HFF-Myc (cell line): ENCODE data around the gene TTC3.

Experiments
- DNase-seq: peaks from one replicate; pipeline ENCODE4 v3.0.0-alpha.2; 2011; ENCODE audit warnings: low read depth; ENCODE audit errors: extremely low read depth
- H3K4me3 ChIP-seq: replicated peaks from 2 replicates; pipeline ENCODE4 v1.5.1; 2011; ENCODE audit warnings: low read depth, mild to moderate bottlenecking, control low read depth, low read length
- TF ChIP-seq, protein P1 (sequence below): IDR thresholded peaks from 2 replicates; pipeline ENCODE4 v1.5.1; 2012; ENCODE audit warnings: mild to moderate bottlenecking, low read depth, low read length, control low read depth; ENCODE audit errors: missing control alignments

Gene TTC3

DNA sequence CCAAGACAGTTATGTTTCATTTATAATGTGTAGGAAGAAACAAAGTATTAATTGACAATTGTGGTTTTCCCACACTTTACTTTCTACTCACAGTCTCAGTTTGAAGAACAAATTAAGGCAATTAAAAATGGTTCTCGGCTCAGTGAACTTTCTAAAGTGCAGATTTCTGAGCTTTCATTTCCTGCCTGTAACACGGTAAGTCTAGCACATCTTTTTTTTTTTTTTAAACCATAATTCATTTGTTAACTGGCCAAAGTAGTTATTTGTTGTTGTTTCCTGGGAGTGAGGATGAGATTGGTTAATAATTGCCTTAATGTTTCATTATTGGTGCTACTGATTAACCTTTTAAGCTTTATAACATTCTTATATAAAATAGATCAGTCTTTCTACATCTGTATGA, 119.0 kb downstream of the TTC3 start:
- TF ChIP-seq, protein P1, sequence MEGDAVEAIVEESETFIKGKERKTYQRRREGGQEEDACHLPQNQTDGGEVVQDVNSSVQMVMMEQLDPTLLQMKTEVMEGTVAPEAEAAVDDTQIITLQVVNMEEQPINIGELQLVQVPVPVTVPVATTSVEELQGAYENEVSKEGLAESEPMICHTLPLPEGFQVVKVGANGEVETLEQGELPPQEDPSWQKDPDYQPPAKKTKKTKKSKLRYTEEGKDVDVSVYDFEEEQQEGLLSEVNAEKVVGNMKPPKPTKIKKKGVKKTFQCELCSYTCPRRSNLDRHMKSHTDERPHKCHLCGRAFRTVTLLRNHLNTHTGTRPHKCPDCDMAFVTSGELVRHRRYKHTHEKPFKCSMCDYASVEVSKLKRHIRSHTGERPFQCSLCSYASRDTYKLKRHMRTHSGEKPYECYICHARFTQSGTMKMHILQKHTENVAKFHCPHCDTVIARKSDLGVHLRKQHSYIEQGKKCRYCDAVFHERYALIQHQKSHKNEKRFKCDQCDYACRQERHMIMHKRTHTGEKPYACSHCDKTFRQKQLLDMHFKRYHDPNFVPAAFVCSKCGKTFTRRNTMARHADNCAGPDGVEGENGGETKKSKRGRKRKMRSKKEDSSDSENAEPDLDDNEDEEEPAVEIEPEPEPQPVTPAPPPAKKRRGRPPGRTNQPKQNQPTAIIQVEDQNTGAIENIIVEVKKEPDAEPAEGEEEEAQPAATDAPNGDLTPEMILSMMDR = no peak
- DNase-seq = no peak

DNA sequence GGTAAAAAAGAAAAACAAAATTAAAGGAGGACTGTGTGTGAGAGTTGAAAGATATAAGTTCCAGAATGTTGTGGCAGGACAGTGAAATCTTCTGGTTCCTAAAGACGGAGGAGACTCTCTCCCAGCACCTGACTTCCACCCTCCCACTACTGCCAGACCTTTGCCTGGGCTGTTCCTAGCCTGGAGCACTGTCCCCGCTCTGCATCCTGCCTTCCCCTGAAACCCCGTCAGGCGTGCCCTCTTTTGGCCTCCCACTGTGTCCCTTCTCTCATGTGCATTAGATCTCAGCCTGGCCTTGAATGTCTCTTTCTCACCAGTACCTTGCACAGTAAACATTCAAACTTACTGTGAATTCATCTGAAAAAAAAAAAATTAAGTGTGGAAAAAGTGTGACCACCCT, 120.0 kb downstream of the TTC3 start:
- TF ChIP-seq, protein P1 = no peak
- H3K4me3 ChIP-seq = no peak overlapping the region
- no peak for DNase-seq

More for the DNA sequence above, 119.0 kb downstream of the TTC3 start:
- no peak overlapping the region for H3K4me3 ChIP-seq

DNA sequence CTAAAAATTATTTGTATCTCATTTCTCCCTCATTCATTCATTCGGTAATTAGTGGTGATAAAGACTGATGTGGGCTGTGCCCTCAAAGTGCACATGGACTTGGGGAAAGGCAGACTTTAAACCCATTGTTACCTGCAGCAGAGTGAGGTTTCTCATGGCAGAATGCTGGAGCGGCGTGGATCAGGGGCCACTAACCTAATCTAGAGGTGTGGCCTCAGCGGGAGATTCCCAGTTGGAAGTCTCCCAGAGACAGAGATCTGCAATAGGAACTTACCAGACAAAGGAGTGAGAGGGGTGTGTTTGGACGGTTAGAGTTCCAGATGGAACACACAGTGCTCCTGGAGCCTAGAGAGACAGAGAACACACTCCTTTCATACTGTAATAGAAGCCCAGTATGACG, 120.6 kb downstream of the TTC3 start:
- H3K4me3 ChIP-seq = no peak overlapping the region
- TF ChIP-seq, protein P1 = no peak
- no peak for DNase-seq

DNA sequence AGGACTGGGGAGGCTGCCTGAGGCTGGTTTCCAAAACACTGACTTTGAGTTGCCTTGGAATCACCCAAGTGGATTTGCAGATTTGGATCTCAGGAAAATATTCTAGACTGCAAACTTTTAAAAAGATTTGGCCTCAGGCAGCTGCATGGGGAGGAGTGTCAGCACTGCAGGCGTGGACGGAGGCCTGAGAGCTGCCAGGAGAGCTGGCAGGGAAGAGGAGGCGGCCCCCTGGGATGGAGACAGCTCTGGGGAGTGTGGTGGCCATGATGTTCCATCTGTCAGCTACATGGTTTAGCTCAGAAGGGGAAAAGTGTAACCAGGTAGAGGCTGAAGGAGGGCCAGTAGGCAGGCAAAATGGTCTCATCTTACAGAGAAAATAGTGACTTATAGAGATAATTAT, 122.0 kb downstream of the TTC3 start:
- H3K4me3 ChIP-seq = no peak overlapping the region
- TF ChIP-seq, protein P1 = no peak
- no peak for DNase-seq

DNA sequence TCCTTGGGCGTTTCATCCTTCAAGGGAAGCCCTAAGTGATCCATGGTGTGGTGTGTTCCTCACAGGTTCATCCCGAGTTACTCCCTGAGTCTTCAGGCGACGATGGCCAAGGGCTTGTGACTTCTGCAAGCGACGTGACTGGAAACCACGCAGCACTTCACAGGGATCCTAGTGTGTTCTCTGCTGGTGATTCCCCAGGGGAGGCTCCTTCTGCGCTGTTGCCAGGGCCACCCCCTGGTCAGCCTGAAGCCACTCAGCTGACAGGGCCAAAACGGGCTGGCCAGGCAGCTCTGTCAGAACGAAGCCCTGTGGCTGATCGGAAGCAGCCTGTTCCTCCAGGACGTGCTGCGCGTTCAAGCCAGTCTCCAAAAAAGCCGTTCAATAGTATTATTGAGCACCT, 122.6 kb downstream of the TTC3 start:
- no peak for DNase-seq
- H3K4me3 ChIP-seq = no peak overlapping the region
- TF ChIP-seq, protein P1 = no peak

DNA sequence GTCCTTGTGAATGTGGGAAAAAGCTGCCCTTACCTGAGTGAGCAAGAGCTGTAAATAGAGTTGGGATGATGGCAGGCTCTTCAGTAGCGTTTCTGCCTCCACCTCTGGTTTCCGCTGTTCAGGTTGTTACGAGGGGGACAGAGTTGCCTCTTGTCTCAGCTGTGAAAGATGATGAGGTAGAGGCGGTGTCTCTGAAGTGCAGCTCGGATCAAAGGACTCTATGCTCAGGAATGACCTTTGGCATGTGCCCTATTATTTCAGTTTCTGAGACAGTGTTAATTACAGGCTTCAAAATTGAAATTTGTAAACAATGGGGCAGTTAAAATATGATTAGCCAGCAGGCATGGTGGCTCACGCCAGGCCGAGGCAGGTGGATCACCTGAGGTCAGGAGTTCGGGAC, 123.8 kb downstream of the TTC3 start:
- DNase-seq = no peak
- H3K4me3 ChIP-seq = no peak overlapping the region
- TF ChIP-seq, protein P1 = no peak

DNA sequence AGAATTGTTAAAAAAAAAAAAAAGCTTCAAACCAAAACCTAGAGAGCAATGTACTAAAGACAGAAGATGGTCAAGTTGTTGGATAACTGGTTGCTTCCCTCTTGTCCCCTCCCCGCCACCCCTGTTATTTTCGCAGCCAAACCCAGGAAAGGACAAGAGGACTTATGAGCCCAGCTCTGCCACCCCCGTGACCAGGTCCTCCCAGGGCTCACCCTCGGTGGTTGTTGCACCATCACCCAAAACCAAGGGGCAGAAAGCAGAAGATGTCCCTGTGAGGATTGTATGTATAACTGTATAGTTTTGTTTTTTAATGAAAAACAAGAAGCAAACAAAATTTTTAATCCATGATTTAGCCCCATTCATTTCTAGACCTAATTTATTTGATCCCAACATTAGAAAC, 124.7 kb downstream of the TTC3 start:
- no peak for DNase-seq
- no peak overlapping the region for H3K4me3 ChIP-seq
- TF ChIP-seq, protein P1 = no peak
